HCT116 (cell line): ENCODE measurements around the gene DIO3. TPM values are rescaled to one million over a fixed set of nuclear protein-coding genes. Genes with fewer than 3 reads are reported as not detected.

Experiments
- ATAC-seq: fragments of 200-7000 bp; cut with Tn5 transposase; 2 replicates; pipeline ENCODE4 v1.9.1; 2020; ENCODE audit warnings: mild to moderate bottlenecking, moderate library complexity
- BruUV-seq: library from RNA; stranded (reverse); fragments of 400-500 nt; replicated peaks from 2 replicates; lab custom pipeline; 2021; lab: Mats Ljungman, UMichigan
- CTCF ChIA-PET: fragments of 300-600 bp; sonication (Branson Sonifier 250); formaldehyde crosslinking; loops from one replicate; lab custom pipeline; 2021; ENCODE audit warnings: antibody characterized with exemption; lab: Charles Lee
- POLR2A ChIA-PET: fragments of 300-600, 350-600 bp; sonication (Branson Sonifier 250); formaldehyde crosslinking; loops from one replicate; lab custom pipeline; 2021; ENCODE audit warnings: antibody characterized with exemption; lab: Charles Lee
- RAD21 ChIA-PET, 2 experiments: fragments of 300-600 bp; sonication (Branson Sonifier 250); formaldehyde crosslinking; loops; one replicate each; lab custom pipeline; 2023; ENCODE audit warnings: low total read pairs in 2 of 2; ENCODE audit not compliant: uncharacterized antibody in 2 of 2, unreplicated experiment in 2 of 2, low non-redundant PET in 1 of 2; lab: Charles Lee
- DNase-seq: peaks from one replicate; pipeline ENCODE4 v3.0.0-alpha.2; 2010; ENCODE audit warnings: low read depth, low spot score
- H2AFZ ChIP-seq: fragments of 200-600 bp; shearing (Covaris generic), sonication (generic); 2 replicates; pipeline ENCODE4 v1.6.1; 2017; ENCODE audit warnings: low read depth, mixed run types, mixed read lengths, antibody characterized with exemption, low read length; ENCODE audit not compliant: poor library complexity, severe bottlenecking
- H3K27ac ChIP-seq: 2 replicates; pipeline ENCODE4 v1.5.1; 2012; ENCODE audit warnings: low read depth, low read length
- H3K27me3 ChIP-seq: fragments of 200-600 bp; sonication (generic); 2 replicates; pipeline ENCODE4 v1.6.1; 2016; ENCODE audit warnings: mixed run types, low read length, mixed read lengths; ENCODE audit not compliant: insufficient read depth
- H3K36me3 ChIP-seq, 2 experiments: fragments of 200-500 bp in 1 of 2; fragments of 200-600 bp in 1 of 2; sonication (Bioruptor generic) in 1 of 2; sonication (generic) in 1 of 2; 2 replicates each; pipeline versions ENCODE4 v1.5.1 to v1.6.1; 2014 to 2016; ENCODE audit warnings: low read length in 2 of 2, inconsistent platforms in 1 of 2, mixed read lengths in 1 of 2, mixed run types in 1 of 2; ENCODE audit not compliant: insufficient read depth in 2 of 2, control insufficient read depth in 1 of 2
- H3K4me1 ChIP-seq, 2 experiments: fragments of 200-600 bp in 1 of 2; sonication (generic) in 1 of 2; 2 replicates each; pipeline versions ENCODE4 v1.5.1 to v1.6.1; 2012 to 2017; ENCODE audit warnings: low read length in 2 of 2, inconsistent platforms in 1 of 2, mild to moderate bottlenecking in 1 of 2, mixed read lengths in 1 of 2, mixed run types in 1 of 2, moderate library complexity in 1 of 2; ENCODE audit not compliant: insufficient read depth in 2 of 2, control insufficient read depth in 1 of 2
- H3K4me2 ChIP-seq: fragments of 200-600 bp; sonication (generic); 2 replicates; pipeline ENCODE4 v1.6.1; 2017; ENCODE audit warnings: mixed run types, low read length, mixed read lengths
- H3K4me3 ChIP-seq, 2 experiments: fragments of 200-600 bp in 1 of 2; sonication (generic) in 1 of 2; replicated peaks in 1 of 2; 2 replicates each; pipeline ENCODE4 v1.5.1; 2011 to 2016; ENCODE audit warnings: low read length in 2 of 2, control low read depth in 1 of 2, low read depth in 1 of 2, mild to moderate bottlenecking in 1 of 2, mixed read lengths in 1 of 2, mixed run types in 1 of 2
- H3K79me2 ChIP-seq: fragments of 200-600 bp; sonication (generic); 2 replicates; pipeline ENCODE4 v1.6.1; 2017; ENCODE audit warnings: mild to moderate bottlenecking, mixed run types, low read length, moderate library complexity, mixed read lengths; ENCODE audit not compliant: insufficient read depth
- H3K9ac ChIP-seq: fragments of 200-600 bp; sonication (generic); 2 replicates; pipeline ENCODE4 v1.6.1; 2016; ENCODE audit warnings: low read length, mixed read lengths
- H3K9me2 ChIP-seq: fragments of 200-600 bp; sonication (generic), shearing (Covaris generic); 2 replicates; pipeline ENCODE4 v1.6.1; 2017; ENCODE audit warnings: mixed run types, mild to moderate bottlenecking, moderate library complexity; ENCODE audit not compliant: insufficient read depth
- H3K9me3 ChIP-seq, 2 experiments: fragments of 200-500 bp in 1 of 2; fragments of 200-600 bp in 1 of 2; sonication (Bioruptor generic) in 1 of 2; sonication (generic) in 1 of 2; 2 replicates each; pipeline ENCODE4 v1.6.1; 2014 to 2017; ENCODE audit warnings: low read length in 2 of 2, mixed read lengths in 2 of 2, inconsistent platforms in 1 of 2, low read depth in 1 of 2, mild to moderate bottlenecking in 1 of 2, mixed run types in 1 of 2, moderate library complexity in 1 of 2; ENCODE audit not compliant: control insufficient read depth in 1 of 2, insufficient read depth in 1 of 2
- H4K20me1 ChIP-seq: fragments of 200-600 bp; sonication (generic), shearing (Covaris generic); 2 replicates; pipeline ENCODE4 v1.6.1; 2017; ENCODE audit warnings: mixed run types, mild to moderate bottlenecking, moderate library complexity; ENCODE audit not compliant: insufficient read depth
- CEBPB ChIP-seq: IDR thresholded peaks from 2 replicates; pipeline ENCODE4 v1.6.1; 2012; ENCODE audit warnings: low read depth
- EGR1 ChIP-seq: IDR thresholded peaks from 2 replicates; pipeline ENCODE4 v1.6.1; 2012; ENCODE audit warnings: low read depth
- ELF1 ChIP-seq: IDR thresholded peaks from 2 replicates; pipeline ENCODE4 v1.6.1; 2012; ENCODE audit warnings: low read depth, borderline replicate concordance
- EZH2 ChIP-seq: fragments of 200-600 bp; sonication (generic); IDR thresholded peaks from 2 replicates; pipeline ENCODE4 v1.6.1; 2017; ENCODE audit warnings: antibody characterized with exemption, mixed run types
- FOSL1 ChIP-seq: IDR thresholded peaks from 2 replicates; pipeline ENCODE4 v1.6.1; 2012; ENCODE audit warnings: low read depth
- JUND ChIP-seq: IDR thresholded peaks from 2 replicates; pipeline ENCODE4 v1.6.1; 2012
- POLR2A ChIP-seq: IDR thresholded peaks from 2 replicates; pipeline ENCODE4 v1.7.0; 2011; ENCODE audit warnings: borderline replicate concordance; ENCODE audit not compliant: insufficient read depth, insufficient read length; ENCODE audit errors: extremely low read depth
- RAD21 ChIP-seq: IDR thresholded peaks from 2 replicates; pipeline ENCODE4 v1.6.1; 2012; ENCODE audit warnings: low read depth, mild to moderate bottlenecking
- SP1 ChIP-seq: IDR thresholded peaks from 2 replicates; pipeline ENCODE4 v1.6.1; 2012; ENCODE audit warnings: low read depth
- SRF ChIP-seq: IDR thresholded peaks from 2 replicates; pipeline ENCODE4 v1.6.1; 2012; ENCODE audit warnings: low read depth
- TCF7L2 ChIP-seq: IDR thresholded peaks from 2 replicates; pipeline ENCODE4 v1.7.0; 2011; ENCODE audit warnings: borderline replicate concordance, inconsistent platforms; ENCODE audit not compliant: insufficient read depth, insufficient read length; ENCODE audit errors: extremely low read depth
- YY1 ChIP-seq: IDR thresholded peaks from 2 replicates; pipeline ENCODE4 v1.6.1; 2011; ENCODE audit warnings: low read length, low read depth, moderate library complexity, mild to moderate bottlenecking; ENCODE audit not compliant: insufficient replicate concordance; ENCODE audit errors: extremely low read depth
- ZFX ChIP-seq: fragments of 450-650 bp; IDR thresholded peaks from 2 replicates; pipeline ENCODE4 v1.6.1; 2017
- ZNF274 ChIP-seq: fragments of 200-500 bp; sonication (Bioruptor generic); IDR thresholded peaks from 2 replicates; pipeline ENCODE4 v1.6.1; 2014; ENCODE audit warnings: mild to moderate bottlenecking, low read depth, low read length, inconsistent platforms
- intact Hi-C: fragments of 100-400 bp; cut with micrococcal nuclease; formaldehyde crosslinking; loops from 2 replicates; pipeline ENCODE4 v1.10.0; 2022
- total RNA-seq: library from RNA; stranded (reverse); gene quantifications from one replicate; pipeline ENCODE4 v1.2.1, GENCODE V29; 2021; ENCODE audit not compliant: unreplicated experiment
- TF ChIP-seq, protein P1 (sequence below): IDR thresholded peaks from 2 replicates; pipeline ENCODE4 v1.6.1; 2012
- TF ChIP-seq, protein P2 (sequence below), 3 experiments: fragments of 200-600 bp in 1 of 3; sonication (generic) in 1 of 3; IDR thresholded peaks in 2 of 3; conservative IDR thresholded peaks in 1 of 3; 2 replicates each; pipeline ENCODE4 v1.5.1; 2012 to 2017; ENCODE audit warnings: low read depth in 2 of 3, low read length in 2 of 3, antibody characterized with exemption in 1 of 3, borderline replicate concordance in 1 of 3, control low read depth in 1 of 3, mild to moderate bottlenecking in 1 of 3, mixed read lengths in 1 of 3, mixed run types in 1 of 3, moderate library complexity in 1 of 3; ENCODE audit not compliant: insufficient read depth in 1 of 3
- TF ChIP-seq, protein P3 (sequence below): IDR thresholded peaks from 2 replicates; pipeline ENCODE4 v1.6.1; 2012

DIO3 gene
- total RNA-seq, 1 experiment from 2014 or later, result 0.34 TPM

DNA sequence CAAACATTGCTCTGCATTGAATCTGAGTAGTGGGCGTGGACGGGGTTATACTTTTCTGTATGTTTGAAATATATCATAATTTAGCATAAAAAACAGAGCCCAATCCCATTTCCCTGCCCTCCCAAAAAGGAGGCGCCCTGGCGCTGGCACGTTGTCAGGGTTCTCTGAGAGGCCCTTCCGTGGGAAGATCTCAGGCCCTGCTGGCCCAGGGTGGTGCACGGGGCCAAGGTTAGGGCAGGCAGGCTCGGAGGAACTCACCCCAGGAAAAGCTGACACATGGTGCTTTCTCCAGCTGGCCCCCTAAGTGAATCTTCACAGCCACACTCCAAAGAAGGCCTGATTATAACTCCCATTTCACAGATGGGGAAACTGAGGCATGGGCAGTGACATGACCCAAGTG, 17.2 kb downstream of the DIO3 start:
- Histone ChIP-seq H3K4me1 (no peaks in the 10 kb centered on the region), H3K4me2 (no peak overlapping the region), H3K27ac (no peak overlapping the region)
- DNase-seq, result no peak
- CTCF ChIA-PET, result no interaction called here
- BruUV-seq, result no TSS peak
- TF ChIP-seq SRF (no peak), POLR2A (no peak)
- TF ChIP-seq, all 23 proteins: peak for 0
- ATAC-seq, result no peak
- Histone ChIP-seq H3K9me3 (no peaks in the 10 kb centered on the region), H3K79me2 (no peaks in the 10 kb centered on the region), H3K4me3 (no peak overlapping the region), H3K9me2 (no peaks in the 10 kb centered on the region), H3K27me3 (peaks cover 13% of the 10 kb centered on the region; the same call in 1 of the 2 replicates), H4K20me1 (no peaks in the 10 kb centered on the region), H3K36me3 (no peaks in the 10 kb centered on the region), H3K9ac (no peak overlapping the region), H2AFZ (no peak overlapping the region)
- intact Hi-C loops, result no loop called here
- POLR2A ChIA-PET, result no interaction called here
- RAD21 ChIA-PET, result no interaction called here

DNA sequence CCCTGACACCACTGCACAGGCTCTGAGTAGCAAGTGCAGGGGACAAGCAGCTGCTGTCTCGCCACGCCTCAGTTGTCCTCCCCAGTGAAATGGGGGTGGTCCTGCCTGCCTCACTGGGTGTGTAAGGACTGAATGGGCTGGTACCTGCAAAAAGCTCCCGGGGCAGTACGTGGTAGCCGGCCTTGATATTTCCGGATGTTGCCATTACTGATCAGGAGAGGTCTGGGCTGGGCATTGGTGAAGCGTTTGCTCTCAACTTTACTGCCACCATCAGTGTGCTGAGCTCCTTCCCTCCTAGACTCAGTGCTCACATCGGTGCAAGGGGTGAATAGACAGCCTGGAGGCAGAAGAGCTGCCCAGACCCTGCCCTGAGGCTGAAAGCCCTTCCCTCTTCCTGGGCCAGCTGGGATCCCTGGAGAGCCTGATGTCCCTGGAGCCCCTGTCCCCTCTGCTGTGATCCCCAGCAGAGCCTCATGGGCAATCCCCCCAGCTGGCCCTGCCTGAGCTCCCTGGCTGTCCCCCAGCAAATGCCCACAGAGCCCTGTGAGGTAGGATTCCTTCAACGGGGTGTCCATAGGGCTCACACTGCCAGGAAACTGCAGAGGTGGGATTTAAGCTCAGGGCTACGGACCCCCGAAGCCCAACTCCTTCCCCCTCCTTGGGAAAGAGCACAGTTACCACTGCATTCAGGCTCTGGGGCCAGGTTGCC, 18.2 kb downstream of the DIO3 start:
- H3K4me1 ChIP-seq, result no peaks in the 10 kb centered on the region
- H4K20me1 ChIP-seq, result no peaks in the 10 kb centered on the region
- H3K9me3 ChIP-seq, result no peaks in the 10 kb centered on the region
- POLR2A ChIA-PET, result no interaction called here
- no peak overlapping the region for H3K4me2 ChIP-seq
- ATAC-seq, result no peak
- no peak for DNase-seq
- H3K4me3 ChIP-seq, result no peak overlapping the region
- CTCF ChIA-PET, result no interaction called here
- H3K36me3 ChIP-seq, result no peaks in the 10 kb centered on the region
- intact Hi-C loops, result no loop called here
- H3K27me3 ChIP-seq, result peaks cover 13% of the 10 kb centered on the region; the same call in 1 of the 2 replicates
- RAD21 ChIA-PET, result no interaction called here
- no TSS peak for BruUV-seq
- H3K9ac ChIP-seq, result no peak overlapping the region
- H3K27ac ChIP-seq, result no peak overlapping the region
- no peak overlapping the region for H2AFZ ChIP-seq
- no peaks in the 10 kb centered on the region for H3K9me2 ChIP-seq
- no peaks in the 10 kb centered on the region for H3K79me2 ChIP-seq
- TF ChIP-seq FOSL1 (no peak), CEBPB (no peak), EZH2 (no peak), TCF7L2 (no peak), ZFX (no peak), YY1 (no peak), RAD21 (no peak), JUND (no peak), EGR1 (no peak), ELF1 (no peak), SP1 (no peak), ZNF274 (no peak), SRF (no peak)
- TF ChIP-seq, protein P1, sequence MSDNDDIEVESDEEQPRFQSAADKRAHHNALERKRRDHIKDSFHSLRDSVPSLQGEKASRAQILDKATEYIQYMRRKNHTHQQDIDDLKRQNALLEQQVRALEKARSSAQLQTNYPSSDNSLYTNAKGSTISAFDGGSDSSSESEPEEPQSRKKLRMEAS, result no peak
- TF ChIP-seq, protein P2, sequence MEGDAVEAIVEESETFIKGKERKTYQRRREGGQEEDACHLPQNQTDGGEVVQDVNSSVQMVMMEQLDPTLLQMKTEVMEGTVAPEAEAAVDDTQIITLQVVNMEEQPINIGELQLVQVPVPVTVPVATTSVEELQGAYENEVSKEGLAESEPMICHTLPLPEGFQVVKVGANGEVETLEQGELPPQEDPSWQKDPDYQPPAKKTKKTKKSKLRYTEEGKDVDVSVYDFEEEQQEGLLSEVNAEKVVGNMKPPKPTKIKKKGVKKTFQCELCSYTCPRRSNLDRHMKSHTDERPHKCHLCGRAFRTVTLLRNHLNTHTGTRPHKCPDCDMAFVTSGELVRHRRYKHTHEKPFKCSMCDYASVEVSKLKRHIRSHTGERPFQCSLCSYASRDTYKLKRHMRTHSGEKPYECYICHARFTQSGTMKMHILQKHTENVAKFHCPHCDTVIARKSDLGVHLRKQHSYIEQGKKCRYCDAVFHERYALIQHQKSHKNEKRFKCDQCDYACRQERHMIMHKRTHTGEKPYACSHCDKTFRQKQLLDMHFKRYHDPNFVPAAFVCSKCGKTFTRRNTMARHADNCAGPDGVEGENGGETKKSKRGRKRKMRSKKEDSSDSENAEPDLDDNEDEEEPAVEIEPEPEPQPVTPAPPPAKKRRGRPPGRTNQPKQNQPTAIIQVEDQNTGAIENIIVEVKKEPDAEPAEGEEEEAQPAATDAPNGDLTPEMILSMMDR (IDR thresholded peaks at IDR 0.05 in 2 of 3, conservative IDR thresholded peaks at IDR 0.05 in 1 of 3; ENCODE audit: borderline replicate concordance in 1 of 3, insufficient read depth in 1 of 3, low read depth in 2 of 3, low read length in 2 of 3), result no peak
- TF ChIP-seq, protein P3, sequence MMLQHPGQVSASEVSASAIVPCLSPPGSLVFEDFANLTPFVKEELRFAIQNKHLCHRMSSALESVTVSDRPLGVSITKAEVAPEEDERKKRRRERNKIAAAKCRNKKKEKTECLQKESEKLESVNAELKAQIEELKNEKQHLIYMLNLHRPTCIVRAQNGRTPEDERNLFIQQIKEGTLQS, result no peak
